SK-N-SH treated with all-trans-retinoic acid at 6 μM for 48 hours (cell line): ENCODE data around the gene SLC37A2.

Experiments
- ARNTL ChIP-seq: fragments of 450-650 bp; formaldehyde crosslinking; IDR thresholded peaks from 2 replicates; pipeline ENCODE4 v1.5.0; 2020; ENCODE audit warnings: low read depth, mild to moderate bottlenecking, moderate library complexity, borderline replicate concordance
- CSDC2 ChIP-seq: fragments of 250-450 bp; sonication (Bioruptor Pico); IDR thresholded peaks from 2 replicates; pipeline ENCODE4 v1.5.0; 2020; ENCODE audit warnings: mild to moderate bottlenecking, moderate library complexity
- ESRRG ChIP-seq: fragments of 250-450 bp; sonication (Bioruptor Pico); IDR thresholded peaks from 2 replicates; pipeline ENCODE4 v1.6.1; 2021; ENCODE audit warnings: mild to moderate bottlenecking
- GLIS3 ChIP-seq: fragments of 250-450 bp; sonication (Bioruptor Pico); IDR thresholded peaks from 2 replicates; pipeline ENCODE4 v1.5.0; 2020; ENCODE audit warnings: mild to moderate bottlenecking, moderate library complexity
- ISL1 ChIP-seq: fragments of 250-450 bp; sonication (Bioruptor Pico); IDR thresholded peaks from 2 replicates; pipeline ENCODE4 v2.1.2; 2022; ENCODE audit warnings: mild to moderate bottlenecking, moderate library complexity
- OSR1 ChIP-seq: fragments of 250-450 bp; sonication (Bioruptor Pico); IDR thresholded peaks from 2 replicates; pipeline ENCODE4 v1.8.0; 2022; ENCODE audit warnings: moderate library complexity, mild to moderate bottlenecking, inconsistent platforms
- PATZ1 ChIP-seq: fragments of 250-450 bp; sonication (Bioruptor Pico); IDR thresholded peaks from 2 replicates; pipeline ENCODE4 v1.8.0; 2020; ENCODE audit warnings: mild to moderate bottlenecking, moderate library complexity, borderline replicate concordance
- TOX ChIP-seq: fragments of 250-450 bp; sonication (Bioruptor Pico); IDR thresholded peaks from 2 replicates; pipeline ENCODE4 v1.8.0; 2021; ENCODE audit warnings: mild to moderate bottlenecking, moderate library complexity, borderline replicate concordance
- ZFP3 ChIP-seq: fragments of 250-450 bp; sonication (Bioruptor Pico); IDR thresholded peaks from 2 replicates; pipeline ENCODE4 v1.5.0; 2020; ENCODE audit warnings: mild to moderate bottlenecking, moderate library complexity
- ZNF565 ChIP-seq: fragments of 450-650 bp; formaldehyde crosslinking; conservative IDR thresholded peaks from 2 replicates; pipeline ENCODE4 v1.5.0; 2020; ENCODE audit warnings: low read depth, mild to moderate bottlenecking, moderate library complexity
- ZNF70 ChIP-seq: fragments of 450-650 bp; formaldehyde crosslinking; IDR thresholded peaks from 2 replicates; pipeline ENCODE4 v1.5.0; 2020; ENCODE audit warnings: mild to moderate bottlenecking, moderate library complexity
- ZNF8 ChIP-seq: fragments of 450-650 bp; formaldehyde crosslinking; IDR thresholded peaks from 2 replicates; pipeline ENCODE4 v1.5.0; 2020; ENCODE audit warnings: mild to moderate bottlenecking, moderate library complexity
- TF ChIP-seq, protein P1 (sequence below): fragments of 250-450 bp; sonication (Bioruptor Pico); IDR thresholded peaks from 2 replicates; pipeline ENCODE4 v1.5.1; 2020; ENCODE audit warnings: low read depth, mild to moderate bottlenecking, moderate library complexity

DNA sequence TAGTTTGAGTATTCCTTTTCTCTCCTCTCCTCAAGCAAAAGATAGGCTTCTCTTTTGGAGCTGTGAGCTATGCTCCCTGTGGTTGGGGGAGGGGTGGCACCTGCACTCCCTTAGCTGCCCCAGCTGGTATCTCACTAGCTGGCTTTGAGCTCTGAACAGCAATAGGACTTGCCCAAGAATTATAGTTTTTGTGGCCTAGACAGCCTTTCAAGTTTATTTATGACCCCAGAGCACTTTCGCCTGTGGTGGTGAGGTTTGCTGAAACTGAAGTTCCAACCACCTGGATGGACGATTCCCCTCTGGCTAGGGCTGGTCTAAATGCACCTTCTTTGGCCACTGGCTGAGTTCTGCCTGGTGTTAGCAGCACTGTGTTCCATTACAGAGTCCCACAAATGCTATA is 37.1 kb upstream of the SLC37A2 start:
- TF ChIP-seq ISL1 (no peak), ZNF8 (CRISPR knock-in tag) (no peak), ZNF565 (CRISPR knock-in tag) (no peak), ESRRG (no peak), ARNTL (no peak), CSDC2 (CRISPR knock-in tag) (no peak), ZFP3 (CRISPR knock-in tag) (no peak), PATZ1 (CRISPR knock-in tag) (no peak), ZNF70 (CRISPR knock-in tag) (no peak), OSR1 (CRISPR knock-in tag) (no peak), GLIS3 (CRISPR knock-in tag) (no peak), TOX (CRISPR knock-in tag) (no peak)
- TF ChIP-seq, protein P1, sequence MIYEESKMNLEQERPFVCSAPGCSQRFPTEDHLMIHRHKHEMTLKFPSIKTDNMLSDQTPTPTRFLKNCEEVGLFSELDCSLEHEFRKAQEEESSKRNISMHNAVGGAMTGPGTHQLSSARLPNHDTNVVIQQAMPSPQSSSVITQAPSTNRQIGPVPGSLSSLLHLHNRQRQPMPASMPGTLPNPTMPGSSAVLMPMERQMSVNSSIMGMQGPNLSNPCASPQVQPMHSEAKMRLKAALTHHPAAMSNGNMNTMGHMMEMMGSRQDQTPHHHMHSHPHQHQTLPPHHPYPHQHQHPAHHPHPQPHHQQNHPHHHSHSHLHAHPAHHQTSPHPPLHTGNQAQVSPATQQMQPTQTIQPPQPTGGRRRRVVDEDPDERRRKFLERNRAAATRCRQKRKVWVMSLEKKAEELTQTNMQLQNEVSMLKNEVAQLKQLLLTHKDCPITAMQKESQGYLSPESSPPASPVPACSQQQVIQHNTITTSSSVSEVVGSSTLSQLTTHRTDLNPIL (CRISPR knock-in tag), result no peak
